Endothelial cell of umbilical vein (primary cell): ENCODE measurements around the gene CMSS1. TPM values are rescaled to one million over a fixed set of nuclear protein-coding genes. Genes with fewer than 3 reads are reported as not detected.
A peak's percentile ranks its signal among the peaks of the same experiment; 100 is the strongest.

Experiments
- BruUV-seq: library from RNA; stranded (reverse); fragments of 400-500 nt; replicated peaks from 2 replicates; lab custom pipeline; 2021; lab: Mats Ljungman, UMichigan
- CTCF ChIA-PET: fragments of 300-600, 350-600 bp; sonication (Branson Sonifier 250); formaldehyde crosslinking; loops from one replicate; lab custom pipeline; 2021; ENCODE audit warnings: antibody characterized with exemption, inconsistent platforms; lab: Charles Lee
- POLR2A ChIA-PET: fragments of 300-600, 350-600 bp; sonication (Branson Sonifier 250); formaldehyde crosslinking; loops from one replicate; lab custom pipeline; 2021; ENCODE audit warnings: antibody characterized with exemption, inconsistent platforms; lab: Charles Lee
- DNase-seq: peaks from one replicate; pipeline ENCODE4 v3.0.0-alpha.2; 2011; ENCODE audit warnings: low read depth, low spot score
- FAIRE-seq: peaks from 2 replicates; lab custom pipeline; 2011; peaks lifted over from hg19 to GRCh38; lab: Jason Lieb, UNC
- H2AFZ ChIP-seq: 2 replicates; pipeline ENCODE4 v1.6.0; 2012; ENCODE audit warnings: low read depth, low read length, control low read depth, inconsistent platforms
- H3K27ac ChIP-seq: 2 replicates; pipeline ENCODE4 v1.5.1; 2011; ENCODE audit warnings: low read depth, mild to moderate bottlenecking, control low read depth, low read length, moderate library complexity; ENCODE audit not compliant: insufficient read depth
- H3K27me3 ChIP-seq, 2 experiments: 2 replicates each; pipeline versions ENCODE4 v1.6.0 to v1.6.1; 2011; ENCODE audit warnings: low read length in 2 of 2, mixed read lengths in 1 of 2; ENCODE audit not compliant: control insufficient read depth in 2 of 2, insufficient read depth in 2 of 2
- H3K36me3 ChIP-seq, 2 experiments: 2 replicates in 1 of 2; 3 replicates in 1 of 2; pipeline ENCODE4 v1.5.1; 2011; ENCODE audit warnings: low read length in 2 of 2, mild to moderate bottlenecking in 1 of 2, moderate library complexity in 1 of 2; ENCODE audit not compliant: control insufficient read depth in 2 of 2, insufficient read depth in 2 of 2; ENCODE audit errors: extremely low read depth in 1 of 2
- H3K4me1 ChIP-seq: 3 replicates; pipeline ENCODE4 v1.5.1; 2011; ENCODE audit warnings: mild to moderate bottlenecking, low read length; ENCODE audit not compliant: control insufficient read depth, insufficient read depth; ENCODE audit errors: extremely low read depth
- H3K4me2 ChIP-seq: 2 replicates; pipeline ENCODE4 v1.6.1; 2011; ENCODE audit warnings: low read length, control low read depth, mixed read lengths; ENCODE audit not compliant: insufficient read depth
- H3K4me3 ChIP-seq, 3 experiments: fragments of 200-600 bp in 1 of 3; sonication (generic), shearing (Covaris generic) in 1 of 3; replicated peaks in 1 of 3; 2 replicates each; pipeline ENCODE4 v1.5.1; 2011 to 2016; ENCODE audit warnings: control low read depth in 3 of 3, low read length in 3 of 3, mild to moderate bottlenecking in 2 of 3, inconsistent platforms in 1 of 3, low read depth in 1 of 3, moderate library complexity in 1 of 3; ENCODE audit not compliant: insufficient read depth in 1 of 3
- H3K79me2 ChIP-seq: 2 replicates; pipeline ENCODE4 v1.6.0; 2012; ENCODE audit warnings: low read length, inconsistent platforms; ENCODE audit not compliant: control insufficient read depth, insufficient read depth
- H3K9ac ChIP-seq: replicated peaks from 2 replicates; pipeline ENCODE3; 2011; ENCODE audit warnings: low read length, control low read depth; ENCODE audit not compliant: insufficient read depth; ENCODE audit errors: extremely low read depth
- H3K9me1 ChIP-seq: replicated peaks from 3 replicates; pipeline ENCODE4 v1.6.0; 2011; ENCODE audit warnings: mild to moderate bottlenecking, low read length; ENCODE audit not compliant: control insufficient read depth, insufficient read depth; ENCODE audit errors: extremely low read depth
- H3K9me3 ChIP-seq: replicated peaks from 2 replicates; pipeline ENCODE4 v1.5.1; 2012; ENCODE audit warnings: low read length, inconsistent platforms; ENCODE audit not compliant: control insufficient read depth, insufficient read depth
- H4K20me1 ChIP-seq: replicated peaks from 2 replicates; pipeline ENCODE3; 2011; ENCODE audit warnings: mild to moderate bottlenecking, low read length; ENCODE audit not compliant: control insufficient read depth, insufficient read depth; ENCODE audit errors: extremely low read depth
- GATA2 ChIP-seq: IDR thresholded peaks from 2 replicates; pipeline ENCODE4 v1.7.0; 2011; ENCODE audit warnings: low read depth, mild to moderate bottlenecking, moderate library complexity, mixed read lengths, low read length; ENCODE audit not compliant: insufficient read length, insufficient read depth
- JUN ChIP-seq: IDR thresholded peaks from 2 replicates; pipeline ENCODE4 v1.6.1; 2011; ENCODE audit warnings: borderline replicate concordance, low read depth; ENCODE audit not compliant: insufficient read length, insufficient read depth
- MYC ChIP-seq: IDR thresholded peaks from one replicate; pipeline ENCODE4 v1.6.1; 2011; ENCODE audit warnings: mild to moderate bottlenecking, low read depth, low read length
- POLR2A ChIP-seq: IDR thresholded peaks from 2 replicates; pipeline ENCODE4 v1.6.1; 2012; ENCODE audit warnings: low read depth, mild to moderate bottlenecking, control low read depth, low read length
- POLR2AphosphoS5 ChIP-seq: IDR thresholded peaks from 2 replicates; pipeline ENCODE4 v1.6.1; 2012; ENCODE audit warnings: low read depth, mild to moderate bottlenecking, control low read depth, low read length, moderate library complexity; ENCODE audit not compliant: insufficient read depth
- dilution Hi-C: fragments of 300-500 bp; cut with MboI; formaldehyde crosslinking; loops from one replicate; pipeline ENCODE4 v1.15.0; 2019; ENCODE audit warnings: low sequenced_read_pairs; ENCODE audit not compliant: extremely low pct_ligation_motif_present
- intact Hi-C: fragments of 100-400 bp; cut with micrococcal nuclease; formaldehyde crosslinking; loops from one replicate; pipeline ENCODE4 v1.10.0; 2022
- polyA plus RNA-seq, 4 experiments: library from polyadenylated mRNA; depleted of rRNA in 3 of 4; stranded (reverse) in 3 of 4; unstranded in 1 of 4; fragments of >200 nt; gene quantifications; 2 replicates each; pipeline versions ENCODE4 v1.2.1 to v1.2.3, GENCODE V29; 2011 to 2012; ENCODE audit warnings: missing spikeins in 1 of 4
- total RNA-seq: library from RNA; stranded (reverse); gene quantifications from 2 replicates; pipeline ENCODE4 v1.2.3, GENCODE V29; 2021

The CMSS1 gene
- total and polyA plus RNA-seq, 2 donors (not counting 3 experiments of a cell fraction or from before 2014, with no cell fraction given): 9.7 to 60.6 TPM

DNA sequence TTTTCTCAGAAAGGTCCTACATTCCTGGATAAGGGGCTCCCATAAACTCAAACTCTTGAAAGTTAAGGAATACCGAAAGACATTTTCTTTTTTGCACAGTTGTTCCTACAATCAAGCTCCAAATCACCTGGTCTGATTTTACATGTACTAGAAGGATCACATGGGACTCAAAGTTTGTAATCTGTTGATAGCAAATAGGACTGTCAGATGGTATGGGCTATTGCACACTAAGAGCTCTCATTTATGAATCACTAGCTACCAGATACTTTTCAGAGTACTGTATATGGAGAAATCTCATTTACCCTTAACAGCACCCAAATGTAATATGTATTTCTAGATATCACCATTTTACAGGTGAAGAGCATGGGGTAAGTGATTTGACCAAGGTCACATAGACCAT is 49.5 kb upstream of the CMSS1 start:
- TF ChIP-seq POLR2A: peak; percentile 26
- TF ChIP-seq GATA2: no peak
- no peak for TF ChIP-seq POLR2AphosphoS5
- no TSS peak for BruUV-seq
- Histone ChIP-seq H3K9me1 (no peaks in the 10 kb centered on the region), H3K4me3 (no peak overlapping the region), H3K4me2 (no peak overlapping the region), H3K27me3 (no peaks in the 10 kb centered on the region), H3K9me3 (no peaks in the 10 kb centered on the region), H2AFZ (no peak overlapping the region), H3K27ac (no peak overlapping the region), H4K20me1 (no peaks in the 10 kb centered on the region), H3K79me2 (no peaks in the 10 kb centered on the region), H3K4me1 (peaks cover 2% of the 10 kb centered on the region), H3K36me3 (peaks cover 8 to 15% of the 10 kb centered on the region in 2 experiments), H3K9ac (no peak overlapping the region)
- ChIA-PET POLR2A (no interaction called here), CTCF (interaction anchor here (1.3 to 2.0 kb wide), 4 partner anchors 9 to 20 kb away, joined by 3 to 5 read pairs (median 3); no protein-coding TSS in a partner anchor)
- dilution Hi-C loops: loop anchor here (25.0 kb wide), 1 partner anchor 756 kb away; no protein-coding TSS in a partner anchor
- no peak for FAIRE-seq
- intact Hi-C loops: no loop called here
- no peak for DNase-seq

DNA sequence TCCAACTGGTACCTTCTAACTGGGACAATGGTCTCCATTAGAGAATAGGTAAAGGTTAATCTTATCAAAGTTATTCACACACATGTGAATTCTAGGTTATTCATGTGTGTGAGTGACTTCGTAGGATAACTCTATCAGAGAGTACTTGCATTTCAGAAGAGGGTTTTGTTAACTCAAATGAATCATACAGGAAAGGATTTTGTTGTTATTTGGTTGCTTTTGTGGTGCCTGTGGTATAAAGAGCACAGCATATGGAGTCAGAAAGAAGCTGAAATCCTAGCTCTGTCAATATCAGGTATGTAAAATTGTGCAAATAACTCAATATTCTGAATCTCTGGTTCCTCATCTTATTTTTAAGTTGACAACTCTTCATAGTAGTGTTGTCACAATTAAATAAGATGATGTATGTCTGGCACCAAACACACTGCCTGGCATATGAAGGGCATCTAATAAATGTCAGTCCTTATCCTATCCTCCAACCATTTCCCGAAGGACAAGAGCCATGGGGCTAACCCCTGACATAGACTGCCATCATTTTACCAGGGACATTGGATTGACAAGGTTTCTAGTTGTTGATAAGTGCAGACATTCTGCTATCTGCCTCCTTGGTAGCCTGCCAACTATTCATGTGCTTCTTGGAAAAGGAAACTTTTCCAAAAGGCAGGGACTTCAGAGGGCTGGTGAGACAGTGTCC is 48.7 kb upstream of the CMSS1 start:
- H3K4me3 ChIP-seq: no peak overlapping the region
- peaks cover 5 to 12% of the 10 kb centered on the region in 2 experiments for H3K36me3 ChIP-seq
- no peak for FAIRE-seq
- DNase-seq: no peak
- ChIA-PET CTCF (interaction anchor here (1.3 to 2.0 kb wide), 3 partner anchors 8 to 19 kb away, joined by 3 to 5 read pairs (median 3); no protein-coding TSS in a partner anchor), POLR2A (no interaction called here)
- no peaks in the 10 kb centered on the region for H3K9me1 ChIP-seq
- H3K4me2 ChIP-seq: no peak overlapping the region
- peaks cover 2% of the 10 kb centered on the region for H3K4me1 ChIP-seq
- H3K27me3 ChIP-seq: no peaks in the 10 kb centered on the region
- no peak overlapping the region for H2AFZ ChIP-seq
- no peak overlapping the region for H3K27ac ChIP-seq
- H3K79me2 ChIP-seq: no peaks in the 10 kb centered on the region
- no peak for TF ChIP-seq MYC
- no peak for TF ChIP-seq JUN
- TF ChIP-seq POLR2A: no peak
- dilution Hi-C loops: loop anchor here (25.0 kb wide), 1 partner anchor 757 kb away; no protein-coding TSS in a partner anchor
- no peak overlapping the region for H3K9ac ChIP-seq
- no peaks in the 10 kb centered on the region for H4K20me1 ChIP-seq
- intact Hi-C loops: no loop called here
- BruUV-seq: no TSS peak
- H3K9me3 ChIP-seq: no peaks in the 10 kb centered on the region
